Stimulated activated CD4-positive, alpha-beta T cell treated with anti-CD3 and anti-CD28 coated beads, Interleukin-12 subunit alpha, Interleukin-12 subunit beta, amount 100 ng/mL, for 24 hours (primary cell): ENCODE measurements around the gene P2RY14.

Source experiments
- DNase-seq, 2 experiments: peaks; one replicate each; pipeline ENCODE4 v3.0.0-alpha.2; 2020; ENCODE audit warnings: low read depth in 2 of 2

P2RY14 gene

DNA sequence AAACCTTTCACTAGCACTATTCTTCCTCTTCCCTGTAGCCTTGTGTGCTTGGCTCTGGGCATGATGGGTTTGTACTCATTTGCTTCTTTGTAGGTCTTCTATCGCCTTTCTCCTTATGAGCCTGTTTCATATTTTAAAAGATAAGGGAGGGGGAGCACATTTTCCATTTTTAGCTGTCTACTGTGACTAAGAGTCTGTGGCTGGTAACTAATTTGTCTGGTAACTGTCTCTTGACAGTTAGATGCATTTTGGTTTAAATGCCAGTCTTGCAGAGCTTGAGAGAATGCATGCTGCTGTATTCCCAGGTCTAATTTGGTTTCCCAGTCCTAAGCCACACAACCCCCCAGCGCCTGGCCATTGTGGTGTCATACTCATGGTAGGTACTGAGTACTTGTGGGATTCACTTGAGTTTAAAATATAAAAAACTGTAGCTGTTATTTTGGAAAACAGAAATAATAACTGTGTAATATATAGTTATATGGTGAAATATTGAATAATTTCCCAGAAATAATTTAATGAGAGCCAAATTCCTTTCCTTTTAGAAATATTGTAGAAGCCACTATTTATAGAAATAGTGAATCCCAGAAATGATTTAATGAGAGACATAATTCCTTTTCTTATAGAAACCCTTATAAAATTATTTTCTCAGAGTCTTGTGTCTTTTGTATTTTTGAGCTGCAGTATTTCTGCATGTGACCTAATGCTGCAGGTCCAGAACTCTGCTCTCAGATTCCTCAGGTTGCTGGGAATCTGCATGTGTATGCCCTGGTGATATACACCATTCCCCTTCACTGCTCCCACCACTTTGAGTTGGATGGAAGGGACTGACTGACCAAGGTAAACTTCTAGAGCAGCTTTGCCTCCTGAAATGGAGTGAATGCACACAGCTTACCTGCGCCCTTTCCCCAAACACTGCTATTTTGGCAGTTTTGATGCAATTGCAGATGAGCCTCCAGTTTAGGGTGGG lies 61.4 kb downstream of the P2RY14 start:
- no peak for DNase-seq

DNA sequence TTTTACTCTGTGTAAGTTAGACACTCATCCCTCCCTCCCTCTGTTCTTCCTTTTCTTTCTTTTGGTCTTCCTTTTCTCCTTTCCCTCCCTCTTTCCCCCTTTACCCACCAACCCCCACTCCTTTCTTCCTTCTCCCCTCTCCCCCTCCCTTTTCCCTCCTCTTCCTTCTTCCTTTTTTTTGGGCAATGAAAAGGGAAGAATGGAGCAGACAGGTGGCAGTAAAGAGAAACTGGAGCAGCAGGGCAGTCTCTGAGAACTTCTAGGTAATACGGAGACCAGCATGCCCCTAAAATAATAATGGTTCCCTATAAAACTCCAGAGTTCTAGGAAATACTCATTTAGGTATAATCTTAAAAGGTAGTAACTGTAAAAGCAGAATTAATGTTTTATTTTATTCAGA lies 63.9 kb downstream of the P2RY14 start:
- no peak for DNase-seq

DNA sequence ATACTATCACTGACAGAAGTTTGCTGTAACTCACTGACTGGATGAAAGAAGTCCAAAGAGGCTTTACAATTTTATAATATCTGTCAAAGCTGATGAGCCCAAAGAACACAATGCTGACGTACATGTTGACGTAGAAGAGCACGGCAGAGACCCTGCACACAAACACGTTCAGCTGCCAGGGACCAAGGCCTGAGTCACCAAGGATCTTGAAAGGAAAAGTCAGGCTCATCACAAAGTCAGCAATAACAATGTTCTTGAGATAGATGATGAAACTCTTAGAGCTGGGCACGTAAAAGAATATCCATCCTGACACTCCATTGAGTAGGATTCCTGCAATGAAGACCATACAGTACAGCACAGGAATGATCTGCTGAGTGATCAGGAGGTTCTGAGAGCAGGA lies 64.5 kb downstream of the P2RY14 start:
- no peak for DNase-seq

DNA sequence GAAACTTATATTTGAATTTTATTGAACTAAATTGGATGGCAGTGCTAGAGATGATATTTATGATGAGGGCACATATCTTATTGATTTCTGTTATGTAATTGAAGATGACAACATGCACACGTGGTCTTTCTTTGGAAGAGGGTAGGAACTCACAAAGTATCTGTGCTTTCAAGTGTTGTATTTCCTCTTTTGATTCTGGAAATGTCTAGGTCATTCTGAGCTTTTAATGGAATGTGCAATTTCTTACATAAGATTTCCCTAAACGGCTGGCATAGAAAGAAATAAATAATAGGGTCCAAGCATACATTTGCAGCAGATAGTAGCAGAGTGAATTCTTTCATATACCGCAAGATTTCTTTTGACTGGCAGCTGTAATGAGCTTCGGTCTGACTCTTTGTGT lies 65.2 kb downstream of the P2RY14 start:
- no peak for DNase-seq

DNA sequence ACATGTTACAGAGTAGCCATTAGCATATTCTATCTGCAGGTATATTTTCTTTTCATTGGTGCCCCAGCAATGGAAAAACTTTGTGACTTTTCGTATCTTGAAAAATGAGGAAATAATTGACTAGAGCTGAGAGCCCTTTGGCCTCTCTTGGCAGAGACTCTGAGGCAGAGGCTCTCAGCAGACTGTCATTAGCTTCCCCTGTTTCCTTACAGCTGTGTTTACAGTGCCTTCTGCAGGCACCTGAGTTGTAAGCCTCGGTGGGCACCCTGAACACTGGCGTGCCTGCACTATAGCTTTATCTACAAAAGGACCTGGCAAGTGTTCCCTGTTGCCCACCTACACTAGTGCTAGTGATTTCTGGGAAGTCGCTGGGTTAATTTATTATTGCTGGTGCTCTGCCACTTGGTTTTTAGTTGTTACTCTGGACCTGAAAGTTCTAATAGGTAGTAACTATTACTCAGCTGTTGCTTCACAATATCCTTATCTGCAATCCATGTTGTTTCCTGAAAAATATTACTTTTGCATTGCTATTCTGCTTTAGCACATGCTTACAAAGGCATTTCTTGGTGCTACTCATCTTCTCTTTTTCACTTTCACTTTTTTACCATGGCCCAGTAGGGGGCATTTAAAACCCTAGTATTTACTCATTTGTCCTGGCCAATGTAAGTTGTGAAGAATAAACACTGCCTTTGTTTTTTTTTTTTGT lies 67.5 kb downstream of the P2RY14 start:
- no peak for DNase-seq

DNA sequence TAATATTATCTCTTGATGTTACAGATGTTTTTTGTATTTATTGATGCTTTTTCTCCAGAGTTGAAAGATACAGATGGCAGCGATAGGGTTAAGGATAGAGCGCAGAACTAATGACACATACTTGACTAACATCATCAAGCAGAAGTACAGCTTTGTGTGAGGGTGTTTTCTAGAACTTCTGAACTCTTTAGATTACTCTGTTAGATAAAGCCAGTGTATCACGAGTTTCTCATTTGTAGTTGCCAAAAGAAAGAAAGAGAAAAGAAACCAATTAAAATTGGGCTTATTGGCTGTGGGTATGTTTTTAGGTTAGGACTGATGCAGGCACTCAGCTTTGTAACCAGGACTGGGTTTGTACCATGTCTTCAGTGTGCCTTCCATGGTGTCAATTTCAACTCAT lies 68.7 kb downstream of the P2RY14 start:
- DNase-seq: no peak

DNA sequence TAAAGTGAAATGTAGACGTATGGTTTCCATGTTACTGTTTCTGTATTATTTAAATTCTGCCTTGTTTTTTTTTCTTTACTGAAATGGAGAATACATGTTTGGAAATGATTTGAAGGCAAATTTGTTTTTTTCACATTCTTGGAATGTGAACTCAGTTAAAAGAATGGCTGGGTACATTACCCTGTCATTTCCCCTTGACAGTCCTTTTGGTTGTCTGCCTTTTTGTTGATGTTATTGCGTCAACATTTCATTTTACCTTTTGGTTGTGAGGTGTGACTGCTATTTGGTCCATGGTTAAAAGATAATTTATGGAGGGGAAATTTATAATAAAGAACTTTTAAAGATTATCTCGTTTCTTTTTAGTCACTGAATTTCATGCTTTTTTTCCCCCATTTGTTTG lies 72.1 kb downstream of the P2RY14 start:
- no peak for DNase-seq

DNA sequence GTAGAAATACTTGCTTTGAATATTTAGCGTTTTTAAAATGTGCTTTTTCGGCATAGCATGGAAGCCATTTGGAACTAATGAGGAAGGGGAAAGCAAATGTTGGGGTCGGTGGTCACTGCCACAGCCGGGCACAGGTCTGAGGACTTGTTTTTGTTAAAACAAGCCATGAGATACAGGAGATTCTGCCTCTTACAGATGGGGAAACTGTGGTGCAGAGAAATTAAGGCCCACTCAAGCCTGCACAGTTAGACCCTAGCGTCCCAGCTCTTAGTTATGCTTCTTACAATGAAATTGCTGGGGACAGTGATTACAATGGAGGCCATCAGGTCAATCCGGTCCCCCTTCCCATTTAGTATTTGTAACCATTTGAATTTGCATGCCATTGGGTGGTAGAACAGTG lies 72.9 kb downstream of the P2RY14 start:
- no peak for DNase-seq

DNA sequence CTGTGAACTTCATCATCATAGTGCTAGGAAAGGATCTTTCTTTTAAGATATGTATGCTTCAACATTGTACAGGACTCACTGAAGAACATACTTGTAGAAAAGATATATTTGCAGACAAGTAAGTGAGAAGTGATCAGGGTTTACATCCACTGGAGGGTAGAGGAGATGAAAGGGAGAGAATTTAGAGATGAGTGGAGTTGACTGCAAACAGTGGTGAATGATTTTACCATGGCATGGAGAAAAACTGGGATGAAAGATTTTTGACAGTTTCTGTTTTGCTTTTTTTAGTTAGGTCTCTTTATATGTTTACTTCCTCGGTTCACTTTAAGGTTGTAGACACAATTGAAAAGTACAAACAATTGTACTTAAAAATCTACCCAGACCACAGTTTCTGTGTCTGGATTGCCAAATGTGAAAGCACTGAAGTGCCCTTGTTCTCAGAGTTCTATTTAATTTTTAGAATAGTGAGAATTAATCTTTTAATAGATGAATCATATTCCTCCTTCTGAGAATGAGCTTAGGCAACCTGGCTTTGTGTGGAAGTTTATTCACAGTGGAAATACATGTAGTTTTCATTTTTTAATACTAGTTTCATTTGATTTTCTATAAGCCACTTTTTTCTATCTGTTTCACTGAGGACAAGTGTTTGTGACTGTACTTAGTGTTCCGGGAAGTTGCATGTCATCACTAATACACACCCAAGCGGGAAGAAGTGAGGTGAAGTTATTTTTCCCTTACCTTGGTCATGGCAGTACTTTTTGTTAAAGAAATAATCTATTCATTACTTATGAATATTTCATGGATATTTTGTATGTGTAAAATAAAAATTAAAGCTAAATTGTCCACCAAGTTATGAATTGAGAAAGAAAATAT lies 73.6 kb downstream of the P2RY14 start:
- no peak for DNase-seq

DNA sequence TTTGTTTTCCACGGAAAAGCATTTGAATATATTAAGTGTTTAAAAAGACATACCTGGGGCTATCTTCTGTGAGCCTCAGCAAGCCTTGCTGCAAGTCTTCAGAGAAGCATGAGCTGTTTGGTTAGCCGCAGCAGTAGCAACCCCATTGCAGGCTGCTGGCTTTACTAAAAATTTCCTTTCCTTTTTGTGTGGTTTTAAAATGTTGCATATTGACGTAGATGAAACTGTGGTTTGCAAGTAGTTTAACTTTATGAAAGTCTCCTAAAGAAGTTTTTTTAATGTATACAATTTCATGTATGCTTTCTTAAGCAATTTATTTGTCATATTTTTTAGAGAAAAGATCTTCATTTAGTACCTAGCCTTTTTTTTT lies 75.3 kb downstream of the P2RY14 start, which contains the start of gene GPR171:
TSS of gene GPR171 (minus strand) at position 166 of the 370 bp plus-strand sequence. CDS start 3,830 bp downstream, outside the sequence.
- peak; percentile 40 to 43 for DNase-seq

DNA sequence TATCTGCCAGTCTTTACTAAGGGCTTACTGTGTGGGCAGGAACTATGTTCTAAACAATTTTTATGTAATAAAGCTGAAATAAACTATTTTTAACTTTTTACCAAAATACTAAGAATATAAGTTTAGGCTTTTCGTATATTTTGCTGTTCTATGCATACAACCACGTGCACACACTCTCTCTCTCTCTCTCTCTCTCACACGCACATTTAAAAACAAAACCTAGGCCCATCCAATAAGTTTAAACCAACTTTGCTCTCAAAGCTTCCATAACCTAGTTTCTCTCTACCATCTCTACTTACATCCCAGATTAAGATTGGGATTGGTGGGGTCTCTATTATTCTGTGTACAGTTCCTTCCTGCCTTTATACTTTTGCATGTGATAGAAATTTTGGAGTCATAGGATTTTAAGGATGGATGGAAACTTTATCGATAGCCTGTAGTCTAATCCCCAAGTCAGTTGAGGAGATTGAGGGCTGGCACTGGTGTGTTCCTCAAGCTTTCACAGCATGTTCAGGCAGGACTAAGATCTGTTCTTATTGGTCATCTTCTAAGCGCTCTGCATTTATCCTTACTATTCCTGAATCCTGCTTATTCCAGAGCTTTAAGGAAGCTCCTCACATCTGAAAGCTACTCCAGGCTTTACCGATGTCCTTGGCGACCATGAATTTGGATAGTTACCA lies 77.2 kb downstream of the P2RY14 start:
- no peak for DNase-seq

DNA sequence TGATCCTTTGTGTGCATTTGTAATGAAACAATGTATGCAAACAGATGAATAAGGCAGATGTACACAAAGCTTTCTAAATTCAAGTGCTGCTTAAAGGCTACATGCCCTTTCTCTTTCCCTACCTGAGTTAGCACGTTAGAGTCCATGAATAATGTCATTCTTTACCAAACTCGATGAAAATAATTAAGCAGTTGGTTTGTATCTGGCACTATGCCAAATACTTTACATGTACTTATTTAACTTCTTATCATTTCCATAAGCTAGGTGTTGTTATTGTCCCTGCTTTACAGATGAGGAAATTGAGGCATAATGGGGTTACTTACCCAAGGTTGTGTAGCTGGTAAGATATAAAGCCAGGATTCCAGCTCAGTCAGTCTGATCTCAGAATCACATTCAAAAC lies 77.8 kb downstream of the P2RY14 start:
- DNase-seq: no peak

DNA sequence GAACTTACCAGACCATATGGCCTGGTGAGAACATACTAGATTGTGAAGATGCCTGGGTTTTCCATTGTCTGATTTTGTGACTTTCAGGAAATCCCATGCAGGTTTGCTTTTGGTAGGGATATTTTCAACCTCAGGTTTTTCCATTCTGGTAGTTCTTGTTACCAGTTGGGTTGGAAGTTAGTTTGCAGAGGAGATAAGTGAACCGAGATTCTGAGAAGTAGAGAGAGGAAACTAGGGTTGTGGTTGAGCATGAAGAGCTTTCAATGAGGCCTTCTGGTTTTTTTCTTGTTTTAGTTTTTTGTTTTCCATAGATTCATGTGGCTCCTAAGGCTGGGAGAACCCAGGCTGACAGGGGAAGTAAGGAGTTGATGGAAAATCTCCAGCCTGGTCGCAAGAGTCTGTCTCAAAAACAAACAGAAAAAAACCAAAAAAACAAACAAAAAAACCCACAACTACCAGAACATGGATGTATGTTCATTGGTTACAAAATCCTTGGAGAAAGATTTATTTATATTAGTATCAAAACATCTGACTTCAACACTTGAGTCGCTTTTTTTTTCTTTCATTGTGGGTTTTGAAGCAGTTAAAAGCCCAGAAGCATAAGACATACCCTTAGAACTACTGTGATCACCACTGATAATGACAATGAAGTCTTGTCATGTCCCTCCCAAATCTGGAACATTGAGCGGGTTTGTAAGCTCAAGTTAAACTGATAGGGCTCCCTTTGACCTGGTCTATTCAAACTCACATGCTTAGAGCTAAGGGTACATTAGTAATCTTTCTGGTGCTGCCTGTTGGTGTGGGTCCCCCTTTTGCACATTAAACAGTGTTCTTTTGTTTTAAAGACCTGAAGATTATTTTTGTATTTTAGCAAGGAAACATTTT lies 78.5 kb downstream of the P2RY14 start:
- DNase-seq: no peak

DNA sequence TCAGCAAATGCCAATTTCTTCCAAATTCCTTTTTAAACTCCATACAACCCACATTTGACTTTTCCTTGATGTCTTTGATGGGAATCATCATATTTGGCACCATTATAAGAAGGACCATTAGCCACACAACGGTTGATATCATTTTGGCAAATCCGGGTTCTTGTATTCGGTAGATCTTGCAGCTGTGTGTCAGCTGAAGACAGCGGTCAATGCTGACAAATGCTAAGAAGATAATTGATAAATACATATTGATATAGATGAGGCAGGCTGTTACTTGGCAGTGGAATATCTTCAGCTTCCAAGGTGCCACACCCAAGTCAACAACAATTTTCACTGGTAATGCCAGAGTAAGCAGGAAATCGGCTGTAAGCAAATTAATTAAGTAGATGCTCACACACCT lies 79.5 kb downstream of the P2RY14 start:
- no peak for DNase-seq

DNA sequence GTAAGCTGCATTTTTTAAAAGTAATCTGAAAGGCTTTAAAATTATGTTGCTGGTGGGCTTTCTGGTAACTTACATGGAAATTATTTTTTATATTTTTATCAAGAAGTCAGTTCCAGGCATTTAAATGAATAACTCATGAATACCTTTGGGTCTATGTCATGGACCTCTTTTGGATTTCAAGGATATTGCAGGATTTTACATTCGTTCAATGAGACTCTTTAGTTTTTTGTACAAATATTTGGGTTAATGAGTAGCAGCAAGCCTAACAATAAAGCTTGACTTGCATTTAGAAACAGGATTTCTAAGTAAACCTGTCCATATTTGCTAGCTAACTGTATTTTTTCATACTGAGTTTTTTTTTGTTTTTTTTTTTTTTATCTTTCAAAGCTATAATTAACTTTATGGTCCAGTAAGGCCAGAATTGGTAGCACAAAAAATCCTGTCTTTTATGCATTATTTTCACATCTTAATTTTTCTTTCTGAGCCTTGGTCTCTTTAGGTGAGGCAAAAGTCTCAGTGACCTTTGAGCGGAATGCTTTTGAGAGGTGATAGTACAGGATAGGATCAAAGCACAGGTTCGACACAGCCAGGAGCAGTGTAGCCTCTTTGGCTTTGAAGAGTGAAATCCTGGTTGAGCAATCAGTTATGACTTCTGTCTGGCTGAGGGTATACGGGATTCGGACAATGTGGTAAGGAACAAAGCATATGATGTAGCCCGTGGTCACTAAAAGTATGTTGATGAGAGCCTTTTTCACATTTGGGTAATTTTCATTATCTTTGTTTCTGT lies 80.2 kb downstream of the P2RY14 start:
- no peak for DNase-seq

DNA sequence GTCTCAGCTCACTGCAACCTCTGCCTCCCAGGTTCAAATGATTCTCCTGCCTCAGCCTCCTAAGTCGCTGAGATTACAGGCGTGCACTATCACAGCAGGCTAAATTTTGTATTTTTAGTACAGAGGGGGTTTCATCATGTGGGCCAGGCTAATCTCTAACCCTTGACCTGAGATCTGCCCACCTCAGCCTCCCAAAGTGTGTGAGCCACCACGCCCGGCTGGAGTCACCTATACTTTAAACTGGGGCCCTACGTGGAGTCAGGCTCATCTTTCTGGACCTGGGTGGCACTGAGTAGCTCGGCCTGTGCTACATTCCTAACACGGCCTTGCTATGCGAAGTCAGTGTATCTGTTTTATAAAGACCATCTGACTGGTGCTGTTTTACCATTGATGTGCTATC lies 81.1 kb downstream of the P2RY14 start:
- no peak for DNase-seq

DNA sequence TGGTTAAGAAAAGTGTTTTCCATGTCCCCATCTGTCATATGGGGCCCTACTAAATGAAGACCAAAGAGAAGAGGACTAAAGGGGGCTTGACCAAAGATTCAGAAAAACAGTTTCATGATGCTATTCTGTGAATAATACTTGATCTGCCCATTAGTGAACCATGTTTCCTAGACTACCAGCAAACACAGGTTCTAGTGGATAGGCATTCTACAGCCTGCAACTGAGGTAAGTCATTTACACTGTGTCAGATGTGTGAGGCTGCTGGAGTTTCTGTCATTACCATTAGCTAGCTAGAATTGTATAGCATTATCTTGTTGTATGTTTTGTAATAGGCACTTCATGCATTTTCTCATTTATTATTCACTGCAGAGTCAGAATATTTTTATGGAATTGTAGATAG lies 81.9 kb downstream of the P2RY14 start:
- DNase-seq: no peak

DNA sequence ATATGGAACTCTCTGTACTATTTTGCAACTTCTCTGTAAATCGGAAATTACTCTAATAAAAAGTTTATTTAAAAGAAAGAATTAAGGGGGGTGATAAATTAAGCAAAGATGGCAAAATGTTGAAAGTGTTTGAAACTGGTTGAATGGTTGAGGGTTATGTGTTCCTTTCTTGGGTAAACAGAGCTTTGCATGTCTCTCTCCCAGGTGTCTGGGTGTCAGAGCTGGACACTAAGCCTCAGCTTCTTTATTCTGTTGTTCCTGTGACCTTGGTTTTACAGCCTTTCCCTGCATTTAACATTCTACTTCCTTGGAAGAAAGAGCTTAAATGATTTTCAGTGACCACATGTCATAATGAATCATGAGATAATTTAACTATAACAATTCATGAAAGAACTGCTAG lies 82.5 kb downstream of the P2RY14 start:
- no peak for DNase-seq

DNA sequence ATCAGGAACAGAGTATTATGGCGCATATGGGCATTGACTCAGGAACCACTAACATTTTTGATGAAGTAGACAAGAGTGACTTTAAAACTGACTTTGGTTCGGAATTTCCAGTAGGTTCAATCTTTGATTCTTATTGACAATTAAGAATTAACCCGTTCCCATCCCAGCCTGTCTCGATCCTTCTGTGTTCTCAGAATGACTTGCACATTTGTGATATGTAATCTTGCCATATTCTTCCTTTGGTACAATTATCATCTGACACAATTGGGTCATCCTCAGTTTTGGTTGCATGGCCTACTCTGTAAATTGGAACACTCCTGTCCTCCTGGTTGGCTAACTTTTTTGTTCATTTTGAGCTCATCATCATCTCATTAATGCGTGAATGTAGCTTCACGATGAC lies 85.8 kb downstream of the P2RY14 start:
- DNase-seq: no peak

DNA sequence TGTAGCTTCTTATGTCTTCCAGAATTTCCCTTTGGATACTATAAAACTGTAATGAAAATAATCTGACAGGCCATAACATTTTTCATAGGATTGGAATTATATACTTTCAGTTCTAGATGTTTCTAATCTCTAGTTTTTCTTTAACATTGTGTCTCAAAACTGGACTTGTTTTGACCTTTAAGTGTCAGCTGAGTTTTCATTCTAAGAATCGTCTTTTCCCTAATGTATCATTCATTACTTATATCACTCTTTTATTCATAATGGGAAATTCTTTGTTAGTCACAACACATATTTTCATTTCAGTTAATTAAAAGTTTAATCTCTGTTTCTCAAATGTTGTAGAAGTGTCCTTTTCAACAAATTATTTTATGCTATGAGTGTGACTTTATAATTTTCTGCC lies 87.2 kb downstream of the P2RY14 start:
- DNase-seq: no peak
